HepG2 (cell line): ENCODE results near the gene TSPYL4.

ENCODE experiments used
- CREM ChIP-seq, 2 experiments: sonication (generic) in 1 of 2; formaldehyde crosslinking in 1 of 2; IDR thresholded peaks; 2 replicates each; pipeline versions ENCODE4 v1.4.0 to v1.6.1; 2016 to 2020; ENCODE audit warnings: antibody characterized with exemption in 1 of 2, mild to moderate bottlenecking in 1 of 2, missing genetic modification reagents in 1 of 2
- ERF ChIP-seq: IDR thresholded peaks from 2 replicates; pipeline ENCODE4 v1.6.1; 2018; ENCODE audit warnings: missing biosample characterization, missing genetic modification reagents
- PAX8 ChIP-seq: sonication (generic); formaldehyde crosslinking; IDR thresholded peaks from 2 replicates; pipeline ENCODE4 v1.8.0; 2022; ENCODE audit warnings: mild to moderate bottlenecking, missing genetic modification reagents, borderline replicate concordance
- POLR2A ChIP-seq, 2 experiments: IDR thresholded peaks; 2 replicates each; pipeline ENCODE4 v1.6.1; 2011; ENCODE audit warnings: low read depth in 2 of 2, low read length in 2 of 2, mild to moderate bottlenecking in 1 of 2, moderate library complexity in 1 of 2; ENCODE audit not compliant: insufficient read depth in 1 of 2
- RAD21 ChIP-seq: fragments of 450-650 bp; formaldehyde crosslinking; IDR thresholded peaks from 2 replicates; pipeline ENCODE4 v1.5.0; 2020; ENCODE audit warnings: mild to moderate bottlenecking
- TF ChIP-seq, protein P1 (sequence below): sonication (generic); formaldehyde crosslinking; IDR thresholded peaks from 2 replicates; pipeline ENCODE4 v1.8.0; 2022; ENCODE audit warnings: missing genetic modification reagents, mild to moderate bottlenecking, moderate library complexity, borderline replicate concordance
- TF ChIP-seq, protein P2 (sequence below): sonication (generic); formaldehyde crosslinking; IDR thresholded peaks from 2 replicates; pipeline ENCODE4 v1.5.0; 2020; ENCODE audit warnings: mild to moderate bottlenecking, missing genetic modification reagents, moderate library complexity
- TF ChIP-seq, protein P3 (sequence below): sonication (generic); formaldehyde crosslinking; IDR thresholded peaks from 2 replicates; pipeline ENCODE4 v1.8.1; 2023; ENCODE audit warnings: missing genetic modification reagents, inconsistent platforms, borderline replicate concordance
- TF ChIP-seq, protein P4 (sequence below): sonication (generic); formaldehyde crosslinking; IDR thresholded peaks from 2 replicates; pipeline ENCODE4 v1.4.0; 2020; ENCODE audit warnings: mild to moderate bottlenecking, missing genetic modification reagents

DNA sequence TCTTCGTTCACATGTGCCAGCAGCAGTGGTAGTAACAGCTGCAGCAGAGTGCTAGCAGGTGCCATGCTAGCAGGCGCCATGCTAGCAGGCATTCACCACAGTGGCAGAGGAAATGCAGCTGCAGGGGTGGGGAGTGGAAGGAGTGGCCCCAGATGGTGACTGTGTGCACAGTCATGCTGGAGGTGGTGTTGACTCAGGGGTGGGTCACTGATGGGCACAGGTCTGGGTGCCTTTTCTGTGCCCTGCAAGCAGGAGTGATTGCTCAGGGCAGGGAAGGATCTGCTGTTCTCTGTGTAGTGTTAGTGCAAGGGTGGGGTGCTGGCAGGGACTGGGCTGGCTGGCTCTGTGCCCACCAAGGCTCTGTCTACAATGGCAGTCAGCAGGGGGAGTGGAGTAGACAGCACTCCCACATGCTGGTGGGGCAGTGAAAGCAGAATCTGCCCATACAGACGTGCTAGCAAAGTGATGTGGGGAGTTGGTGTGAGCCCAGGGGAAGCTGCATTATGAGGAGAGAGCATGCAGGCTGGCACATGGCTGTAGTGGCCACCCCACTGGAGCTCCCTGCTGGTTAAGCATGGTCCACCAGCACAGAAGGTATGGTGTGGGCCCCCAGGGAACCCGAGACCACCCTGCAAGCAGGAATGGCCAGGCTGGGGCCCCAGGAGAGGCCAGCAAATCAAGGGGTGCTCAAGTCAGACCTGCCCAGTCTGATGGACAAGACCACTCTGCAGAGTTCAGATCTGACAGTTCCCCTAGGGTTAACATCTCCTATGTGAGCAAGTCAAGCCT lies 11.4 kb upstream of the TSPYL4 start:
- TF ChIP-seq, protein P1, sequence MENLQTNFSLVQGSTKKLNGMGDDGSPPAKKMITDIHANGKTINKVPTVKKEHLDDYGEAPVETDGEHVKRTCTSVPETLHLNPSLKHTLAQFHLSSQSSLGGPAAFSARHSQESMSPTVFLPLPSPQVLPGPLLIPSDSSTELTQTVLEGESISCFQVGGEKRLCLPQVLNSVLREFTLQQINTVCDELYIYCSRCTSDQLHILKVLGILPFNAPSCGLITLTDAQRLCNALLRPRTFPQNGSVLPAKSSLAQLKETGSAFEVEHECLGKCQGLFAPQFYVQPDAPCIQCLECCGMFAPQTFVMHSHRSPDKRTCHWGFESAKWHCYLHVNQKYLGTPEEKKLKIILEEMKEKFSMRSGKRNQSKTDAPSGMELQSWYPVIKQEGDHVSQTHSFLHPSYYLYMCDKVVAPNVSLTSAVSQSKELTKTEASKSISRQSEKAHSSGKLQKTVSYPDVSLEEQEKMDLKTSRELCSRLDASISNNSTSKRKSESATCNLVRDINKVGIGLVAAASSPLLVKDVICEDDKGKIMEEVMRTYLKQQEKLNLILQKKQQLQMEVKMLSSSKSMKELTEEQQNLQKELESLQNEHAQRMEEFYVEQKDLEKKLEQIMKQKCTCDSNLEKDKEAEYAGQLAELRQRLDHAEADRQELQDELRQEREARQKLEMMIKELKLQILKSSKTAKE (CRISPR knock-in tag): no peak
- TF ChIP-seq, protein P2, sequence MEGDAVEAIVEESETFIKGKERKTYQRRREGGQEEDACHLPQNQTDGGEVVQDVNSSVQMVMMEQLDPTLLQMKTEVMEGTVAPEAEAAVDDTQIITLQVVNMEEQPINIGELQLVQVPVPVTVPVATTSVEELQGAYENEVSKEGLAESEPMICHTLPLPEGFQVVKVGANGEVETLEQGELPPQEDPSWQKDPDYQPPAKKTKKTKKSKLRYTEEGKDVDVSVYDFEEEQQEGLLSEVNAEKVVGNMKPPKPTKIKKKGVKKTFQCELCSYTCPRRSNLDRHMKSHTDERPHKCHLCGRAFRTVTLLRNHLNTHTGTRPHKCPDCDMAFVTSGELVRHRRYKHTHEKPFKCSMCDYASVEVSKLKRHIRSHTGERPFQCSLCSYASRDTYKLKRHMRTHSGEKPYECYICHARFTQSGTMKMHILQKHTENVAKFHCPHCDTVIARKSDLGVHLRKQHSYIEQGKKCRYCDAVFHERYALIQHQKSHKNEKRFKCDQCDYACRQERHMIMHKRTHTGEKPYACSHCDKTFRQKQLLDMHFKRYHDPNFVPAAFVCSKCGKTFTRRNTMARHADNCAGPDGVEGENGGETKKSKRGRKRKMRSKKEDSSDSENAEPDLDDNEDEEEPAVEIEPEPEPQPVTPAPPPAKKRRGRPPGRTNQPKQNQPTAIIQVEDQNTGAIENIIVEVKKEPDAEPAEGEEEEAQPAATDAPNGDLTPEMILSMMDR (CRISPR knock-in tag): no peak
- TF ChIP-seq POLR2A (IDR thresholded peaks at IDR 0.05; ENCODE audit: insufficient read depth in 1 of 2, low read depth in 2 of 2, low read length in 2 of 2): no peak
- TF ChIP-seq PAX8 (CRISPR knock-in tag): no peak
- TF ChIP-seq RAD21 (CRISPR knock-in tag): no peak
- TF ChIP-seq, protein P3, sequence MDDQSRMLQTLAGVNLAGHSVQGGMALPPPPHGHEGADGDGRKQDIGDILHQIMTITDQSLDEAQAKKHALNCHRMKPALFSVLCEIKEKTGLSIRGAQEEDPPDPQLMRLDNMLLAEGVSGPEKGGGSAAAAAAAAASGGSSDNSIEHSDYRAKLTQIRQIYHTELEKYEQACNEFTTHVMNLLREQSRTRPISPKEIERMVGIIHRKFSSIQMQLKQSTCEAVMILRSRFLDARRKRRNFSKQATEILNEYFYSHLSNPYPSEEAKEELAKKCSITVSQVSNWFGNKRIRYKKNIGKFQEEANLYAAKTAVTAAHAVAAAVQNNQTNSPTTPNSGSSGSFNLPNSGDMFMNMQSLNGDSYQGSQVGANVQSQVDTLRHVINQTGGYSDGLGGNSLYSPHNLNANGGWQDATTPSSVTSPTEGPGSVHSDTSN (CRISPR knock-in tag): no peak
- TF ChIP-seq CREM (IDR thresholded peaks at IDR 0.05): no peak
- TF ChIP-seq CREM (CRISPR knock-in tag; IDR thresholded peaks at IDR 0.05): no peak
- TF ChIP-seq, protein P4, sequence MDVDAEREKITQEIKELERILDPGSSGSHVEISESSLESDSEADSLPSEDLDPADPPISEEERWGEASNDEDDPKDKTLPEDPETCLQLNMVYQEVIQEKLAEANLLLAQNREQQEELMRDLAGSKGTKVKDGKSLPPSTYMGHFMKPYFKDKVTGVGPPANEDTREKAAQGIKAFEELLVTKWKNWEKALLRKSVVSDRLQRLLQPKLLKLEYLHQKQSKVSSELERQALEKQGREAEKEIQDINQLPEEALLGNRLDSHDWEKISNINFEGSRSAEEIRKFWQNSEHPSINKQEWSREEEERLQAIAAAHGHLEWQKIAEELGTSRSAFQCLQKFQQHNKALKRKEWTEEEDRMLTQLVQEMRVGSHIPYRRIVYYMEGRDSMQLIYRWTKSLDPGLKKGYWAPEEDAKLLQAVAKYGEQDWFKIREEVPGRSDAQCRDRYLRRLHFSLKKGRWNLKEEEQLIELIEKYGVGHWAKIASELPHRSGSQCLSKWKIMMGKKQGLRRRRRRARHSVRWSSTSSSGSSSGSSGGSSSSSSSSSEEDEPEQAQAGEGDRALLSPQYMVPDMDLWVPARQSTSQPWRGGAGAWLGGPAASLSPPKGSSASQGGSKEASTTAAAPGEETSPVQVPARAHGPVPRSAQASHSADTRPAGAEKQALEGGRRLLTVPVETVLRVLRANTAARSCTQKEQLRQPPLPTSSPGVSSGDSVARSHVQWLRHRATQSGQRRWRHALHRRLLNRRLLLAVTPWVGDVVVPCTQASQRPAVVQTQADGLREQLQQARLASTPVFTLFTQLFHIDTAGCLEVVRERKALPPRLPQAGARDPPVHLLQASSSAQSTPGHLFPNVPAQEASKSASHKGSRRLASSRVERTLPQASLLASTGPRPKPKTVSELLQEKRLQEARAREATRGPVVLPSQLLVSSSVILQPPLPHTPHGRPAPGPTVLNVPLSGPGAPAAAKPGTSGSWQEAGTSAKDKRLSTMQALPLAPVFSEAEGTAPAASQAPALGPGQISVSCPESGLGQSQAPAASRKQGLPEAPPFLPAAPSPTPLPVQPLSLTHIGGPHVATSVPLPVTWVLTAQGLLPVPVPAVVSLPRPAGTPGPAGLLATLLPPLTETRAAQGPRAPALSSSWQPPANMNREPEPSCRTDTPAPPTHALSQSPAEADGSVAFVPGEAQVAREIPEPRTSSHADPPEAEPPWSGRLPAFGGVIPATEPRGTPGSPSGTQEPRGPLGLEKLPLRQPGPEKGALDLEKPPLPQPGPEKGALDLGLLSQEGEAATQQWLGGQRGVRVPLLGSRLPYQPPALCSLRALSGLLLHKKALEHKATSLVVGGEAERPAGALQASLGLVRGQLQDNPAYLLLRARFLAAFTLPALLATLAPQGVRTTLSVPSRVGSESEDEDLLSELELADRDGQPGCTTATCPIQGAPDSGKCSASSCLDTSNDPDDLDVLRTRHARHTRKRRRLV (CRISPR knock-in tag): no peak
- no peak for TF ChIP-seq ERF (CRISPR knock-in tag)
